H9 (cell line): ENCODE measurements around the gene POLN. TPM values are rescaled to one million over a fixed set of nuclear protein-coding genes. Genes with fewer than 3 reads are reported as not detected.
A peak's percentile ranks its signal among the peaks of the same experiment; 100 is the strongest.

Experiments
- DNase-seq: peaks from one replicate; pipeline ENCODE4 v3.0.0-alpha.2; 2017
- H2AFZ ChIP-seq: one replicate; pipeline ENCODE4 v1.6.1; 2013; ENCODE audit warnings: mild to moderate bottlenecking, low read length, control low read depth, moderate library complexity
- H2AK5ac ChIP-seq: 2 replicates; pipeline ENCODE4 v1.6.1; 2013; ENCODE audit warnings: low read length, control low read depth, mixed read lengths; ENCODE audit not compliant: insufficient read length
- H2BK120ac ChIP-seq: one replicate; pipeline ENCODE4 v1.6.1; 2013; ENCODE audit warnings: low read depth, mild to moderate bottlenecking, low read length, control low read depth, inconsistent platforms; ENCODE audit not compliant: poor library complexity, severe bottlenecking
- H2BK12ac ChIP-seq: 2 replicates; pipeline ENCODE4 v1.6.1; 2013; ENCODE audit warnings: low read length, control low read depth, mixed read lengths, low read depth; ENCODE audit not compliant: insufficient read length
- H2BK15ac ChIP-seq: 2 replicates; pipeline ENCODE4 v1.6.1; 2013; ENCODE audit warnings: low read depth, low read length, control low read depth
- H2BK20ac ChIP-seq: one replicate; pipeline ENCODE4 v1.6.1; 2013; ENCODE audit warnings: low read depth, mild to moderate bottlenecking, low read length, control low read depth, inconsistent platforms; ENCODE audit not compliant: poor library complexity, severe bottlenecking
- H2BK5ac ChIP-seq: 2 replicates; pipeline ENCODE4 v1.6.1; 2013; ENCODE audit warnings: low read length, control low read depth, mixed read lengths; ENCODE audit not compliant: insufficient read length
- H3K14ac ChIP-seq: 2 replicates; pipeline ENCODE4 v1.6.1; 2013; ENCODE audit warnings: low read length, control low read depth; ENCODE audit not compliant: insufficient read depth
- H3K18ac ChIP-seq: 2 replicates; pipeline ENCODE4 v1.6.1; 2013; ENCODE audit warnings: low read depth, mild to moderate bottlenecking, mixed read lengths, low read length, control low read depth; ENCODE audit not compliant: insufficient read length
- H3K23ac ChIP-seq: 2 replicates; pipeline ENCODE4 v1.6.1; 2013; ENCODE audit warnings: low read length, control low read depth, mixed read lengths, low read depth; ENCODE audit not compliant: insufficient read length
- H3K23me2 ChIP-seq: 2 replicates; pipeline ENCODE4 v1.6.1; 2013; ENCODE audit warnings: low read depth, mild to moderate bottlenecking, mixed read lengths, low read length, control low read depth; ENCODE audit not compliant: insufficient read length, poor library complexity, severe bottlenecking
- H3K27ac ChIP-seq: 2 replicates; pipeline ENCODE4 v1.5.1; 2013; ENCODE audit warnings: low read length, control low read depth, mixed read lengths, low read depth; ENCODE audit not compliant: insufficient read length
- H3K27me3 ChIP-seq: 2 replicates; pipeline ENCODE4 v1.6.1; 2013; ENCODE audit warnings: low read length, control low read depth, inconsistent platforms; ENCODE audit not compliant: insufficient read depth
- H3K4ac ChIP-seq: 2 replicates; pipeline ENCODE4 v1.6.1; 2013; ENCODE audit warnings: low read depth, mild to moderate bottlenecking, control low read depth, inconsistent platforms, low read length, moderate library complexity
- H3K4me1 ChIP-seq: 2 replicates; pipeline ENCODE4 v1.6.1; 2013; ENCODE audit warnings: low read length, control low read depth, inconsistent platforms; ENCODE audit not compliant: insufficient read depth
- H3K4me2 ChIP-seq: 2 replicates; pipeline ENCODE4 v1.6.1; 2013; ENCODE audit warnings: low read length, control low read depth, mixed read lengths; ENCODE audit not compliant: insufficient read length, insufficient read depth
- H3K56ac ChIP-seq: 2 replicates; pipeline ENCODE4 v1.6.1; 2013; ENCODE audit warnings: low read depth, mild to moderate bottlenecking, mixed read lengths, low read length, control low read depth; ENCODE audit not compliant: insufficient read length
- H3K79me1 ChIP-seq: 2 replicates; pipeline ENCODE4 v1.6.1; 2013; ENCODE audit warnings: low read depth, mild to moderate bottlenecking, moderate library complexity, low read length, control low read depth, inconsistent platforms; ENCODE audit not compliant: insufficient read depth, poor library complexity, severe bottlenecking
- H3K79me2 ChIP-seq: 2 replicates; pipeline ENCODE4 v1.6.1; 2013; ENCODE audit warnings: low read length, control low read depth, inconsistent platforms; ENCODE audit not compliant: insufficient read depth
- H3K9ac ChIP-seq: 2 replicates; pipeline ENCODE4 v1.6.1; 2013; ENCODE audit warnings: low read length, control low read depth, mixed read lengths; ENCODE audit not compliant: insufficient read length; ENCODE audit errors: extremely low read depth
- H3K9me3 ChIP-seq: one replicate; pipeline ENCODE4 v1.6.1; 2013; ENCODE audit warnings: low read depth, low read length, inconsistent platforms; ENCODE audit not compliant: control insufficient read depth
- H3T11ph ChIP-seq: one replicate; pipeline ENCODE4 v1.6.1; 2013; ENCODE audit warnings: mild to moderate bottlenecking, low read length, control low read depth, inconsistent platforms
- H4K20me1 ChIP-seq: one replicate; pipeline ENCODE4 v1.6.1; 2013; ENCODE audit not compliant: control insufficient read depth, insufficient read length, insufficient read depth
- H4K5ac ChIP-seq: 2 replicates; pipeline ENCODE4 v1.6.1; 2013; ENCODE audit warnings: low read depth, mild to moderate bottlenecking, mixed read lengths, low read length, control low read depth; ENCODE audit not compliant: insufficient read length
- H4K8ac ChIP-seq: replicated peaks from 2 replicates; pipeline ENCODE4 v1.6.1; 2013; ENCODE audit warnings: low read length, control low read depth, mixed read lengths, low read depth; ENCODE audit not compliant: insufficient read length
- H4K91ac ChIP-seq: 2 replicates; pipeline ENCODE4 v1.6.1; 2013; ENCODE audit warnings: low read depth, mild to moderate bottlenecking, moderate library complexity, mixed read lengths, low read length, control low read depth; ENCODE audit not compliant: insufficient read length
- H3K27ac Mint-ChIP-seq, 3 experiments: 2 replicates in 2 of 3; 3 replicates in 1 of 3; pipeline ENCODE4 v1.8.0; 2020 to 2021; ENCODE audit warnings: mixed read lengths in 3 of 3, mild to moderate bottlenecking in 1 of 3, moderate library complexity in 1 of 3
- H3K27me3 Mint-ChIP-seq: 2 replicates; pipeline ENCODE4 v1.8.0; 2021; ENCODE audit warnings: low read depth, mild to moderate bottlenecking, moderate library complexity, mixed read lengths
- H3K36me3 Mint-ChIP-seq, 3 experiments: 2 replicates in 2 of 3; 3 replicates in 1 of 3; pipeline ENCODE4 v1.8.0; 2020 to 2021; ENCODE audit warnings: low read depth in 3 of 3, mixed read lengths in 3 of 3; ENCODE audit not compliant: insufficient read depth in 1 of 3
- H3K4me1 Mint-ChIP-seq, 2 experiments: 2 replicates each; pipeline ENCODE4 v1.8.0; 2020; ENCODE audit warnings: mixed read lengths in 2 of 2
- H3K4me3 Mint-ChIP-seq, 2 experiments: 2 replicates in 1 of 2; 3 replicates in 1 of 2; pipeline ENCODE4 v1.8.0; 2020 to 2021; ENCODE audit warnings: mild to moderate bottlenecking in 2 of 2, mixed read lengths in 2 of 2, moderate library complexity in 1 of 2
- H3K9me3 Mint-ChIP-seq, 2 experiments: 2 replicates in 1 of 2; 3 replicates in 1 of 2; pipeline ENCODE4 v1.8.0; 2020; ENCODE audit warnings: mild to moderate bottlenecking in 2 of 2, mixed read lengths in 2 of 2, moderate library complexity in 1 of 2
- WGBS: extraction: QIAGEN DNeasy Blood & Tissue Kit; methylation state at CpG from one replicate; pipeline ENCODE4 v1.1.7; 2013; ENCODE audit warnings: missing lambda C conversion rate, low lambda C conversion rate, mixed read lengths; ENCODE audit not compliant: insufficient read length; ENCODE audit errors: extremely low coverage; 5-methylcytosine and 5-hydroxymethylcytosine counted together
- total RNA-seq: library from RNA; stranded (reverse); gene quantifications from 2 replicates; pipeline ENCODE4 v1.2.1, GENCODE V29; 2021
- TF ChIP-seq, protein P1 (sequence below): fragments of 200-600 bp; sonication (generic); conservative IDR thresholded peaks from 3 replicates; pipeline ENCODE4 v1.8.0; 2021; ENCODE audit warnings: antibody characterized with exemption, mild to moderate bottlenecking

The POLN gene
- total RNA-seq, 1 experiment from 2014 or later, result 0.74 TPM

DNA sequence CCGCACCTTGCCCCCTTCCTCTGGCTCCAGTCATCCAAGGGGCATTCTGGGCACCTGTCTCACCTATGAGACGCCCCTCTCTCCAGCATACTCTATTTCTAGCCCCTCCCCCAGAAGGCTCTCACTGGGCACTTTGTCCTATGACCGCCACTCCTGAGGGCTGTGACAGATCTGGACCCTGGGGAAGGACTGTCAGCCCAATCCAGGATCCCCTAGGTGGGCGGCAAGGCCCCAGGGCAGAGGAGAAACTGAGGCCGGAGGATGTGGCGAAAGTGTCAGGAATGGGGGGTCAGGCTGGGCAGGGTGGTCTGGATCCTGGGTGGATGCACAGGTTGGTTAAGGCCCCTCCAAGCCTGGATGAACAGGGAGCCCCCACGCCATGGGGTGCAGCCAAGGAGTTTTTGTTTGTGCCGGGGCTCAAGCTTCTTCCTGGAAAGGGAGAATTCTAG lies 198.9 kb downstream of the POLN start:
- DNase-seq, result no peak
- H3K14ac ChIP-seq, result no peak overlapping the region
- no peaks in the 10 kb centered on the region for H3K9me3 ChIP-seq
- Mint-ChIP-seq H3K27me3 (peaks cover 69% of the 10 kb centered on the region), H3K4me3 (peak overlapping the region; percentile 60 to 81), H3K4me1 (no peaks in the 10 kb centered on the region), H3K27ac (no peak overlapping the region), H3K36me3 (no peaks in the 10 kb centered on the region; a peak in 2 of 7 replicates), H3K9me3 (0 out of 5 replicates have a peak, but pooled peaks cover 0 to 2% of the 10 kb centered on the region in 2 experiments)
- no peak overlapping the region for H2BK15ac ChIP-seq
- H3K27ac ChIP-seq, result no peak overlapping the region
- no peak overlapping the region for H4K5ac ChIP-seq
- no peak overlapping the region for H3K23ac ChIP-seq
- H3K79me2 ChIP-seq, result no peaks in the 10 kb centered on the region
- no peaks in the 10 kb centered on the region for H4K20me1 ChIP-seq
- H3K4me1 ChIP-seq, result no peaks in the 10 kb centered on the region; the same call in 1 of the 2 replicates
- peak overlapping the region; percentile 24 for H3K4me2 ChIP-seq
- no peak overlapping the region for H2BK5ac ChIP-seq
- no peak overlapping the region for H3K56ac ChIP-seq
- H3K4ac ChIP-seq, result no peak overlapping the region
- no peak overlapping the region for H2BK12ac ChIP-seq
- H3K23me2 ChIP-seq, result peaks cover 16% of the 10 kb centered on the region
- H2BK120ac ChIP-seq, result no peak overlapping the region
- no peak overlapping the region for H3T11ph ChIP-seq
- no peak overlapping the region for H3K9ac ChIP-seq
- H2AFZ ChIP-seq, result no peak overlapping the region
- peaks cover 19% of the 10 kb centered on the region for H3K27me3 ChIP-seq
- H2BK20ac ChIP-seq, result no peak overlapping the region
- TF ChIP-seq, protein P1, sequence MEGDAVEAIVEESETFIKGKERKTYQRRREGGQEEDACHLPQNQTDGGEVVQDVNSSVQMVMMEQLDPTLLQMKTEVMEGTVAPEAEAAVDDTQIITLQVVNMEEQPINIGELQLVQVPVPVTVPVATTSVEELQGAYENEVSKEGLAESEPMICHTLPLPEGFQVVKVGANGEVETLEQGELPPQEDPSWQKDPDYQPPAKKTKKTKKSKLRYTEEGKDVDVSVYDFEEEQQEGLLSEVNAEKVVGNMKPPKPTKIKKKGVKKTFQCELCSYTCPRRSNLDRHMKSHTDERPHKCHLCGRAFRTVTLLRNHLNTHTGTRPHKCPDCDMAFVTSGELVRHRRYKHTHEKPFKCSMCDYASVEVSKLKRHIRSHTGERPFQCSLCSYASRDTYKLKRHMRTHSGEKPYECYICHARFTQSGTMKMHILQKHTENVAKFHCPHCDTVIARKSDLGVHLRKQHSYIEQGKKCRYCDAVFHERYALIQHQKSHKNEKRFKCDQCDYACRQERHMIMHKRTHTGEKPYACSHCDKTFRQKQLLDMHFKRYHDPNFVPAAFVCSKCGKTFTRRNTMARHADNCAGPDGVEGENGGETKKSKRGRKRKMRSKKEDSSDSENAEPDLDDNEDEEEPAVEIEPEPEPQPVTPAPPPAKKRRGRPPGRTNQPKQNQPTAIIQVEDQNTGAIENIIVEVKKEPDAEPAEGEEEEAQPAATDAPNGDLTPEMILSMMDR, result no peak
- no peaks in the 10 kb centered on the region for H3K79me1 ChIP-seq
- H2AK5ac ChIP-seq, result no peak overlapping the region
- no peak overlapping the region for H3K18ac ChIP-seq
- H4K8ac ChIP-seq, result no peak overlapping the region
- H4K91ac ChIP-seq, result no peak overlapping the region
- no CpG with 5 or more reads among the region's 8 CpGs for WGBS
